ENCODE measurements around the gene DBNDD1.

DNA sequence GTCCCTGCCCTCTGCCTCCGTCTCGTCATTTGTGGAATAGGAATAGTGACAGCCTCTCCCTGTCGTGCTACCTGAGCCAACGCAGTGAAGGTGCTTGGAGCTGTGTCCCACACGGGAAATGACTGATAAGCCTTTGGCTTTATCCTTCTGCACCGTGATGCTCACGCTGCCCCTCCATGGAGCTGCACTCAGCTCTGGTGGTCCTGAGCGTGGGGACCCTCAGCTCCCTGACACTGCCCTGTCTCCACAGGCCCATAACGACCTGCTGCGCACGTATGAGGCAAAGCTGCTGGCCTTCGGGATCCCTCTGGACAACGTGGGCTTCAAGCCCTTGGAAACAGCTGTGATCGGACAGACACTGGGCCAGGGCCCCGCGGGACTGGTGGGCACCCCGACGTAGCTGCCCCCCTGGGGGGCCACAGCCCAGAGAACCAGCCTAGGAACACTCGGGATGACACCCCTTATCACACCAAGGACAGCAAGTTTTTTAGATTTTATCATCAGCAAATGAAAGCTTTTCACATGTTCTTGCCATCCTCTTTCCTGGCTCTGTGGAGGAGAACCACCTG, 23.8 kb upstream of the DBNDD1 start:
- no peak for TF ChIP-seq ZNF114 (tag by site-specific recombination; IDR thresholded peaks at IDR 0.05)
- TF ChIP-seq ZNF654 (tag by site-specific recombination; IDR thresholded peaks at IDR 0.05; ENCODE audit: low read depth): no peak
- TF ChIP-seq, protein P1, sequence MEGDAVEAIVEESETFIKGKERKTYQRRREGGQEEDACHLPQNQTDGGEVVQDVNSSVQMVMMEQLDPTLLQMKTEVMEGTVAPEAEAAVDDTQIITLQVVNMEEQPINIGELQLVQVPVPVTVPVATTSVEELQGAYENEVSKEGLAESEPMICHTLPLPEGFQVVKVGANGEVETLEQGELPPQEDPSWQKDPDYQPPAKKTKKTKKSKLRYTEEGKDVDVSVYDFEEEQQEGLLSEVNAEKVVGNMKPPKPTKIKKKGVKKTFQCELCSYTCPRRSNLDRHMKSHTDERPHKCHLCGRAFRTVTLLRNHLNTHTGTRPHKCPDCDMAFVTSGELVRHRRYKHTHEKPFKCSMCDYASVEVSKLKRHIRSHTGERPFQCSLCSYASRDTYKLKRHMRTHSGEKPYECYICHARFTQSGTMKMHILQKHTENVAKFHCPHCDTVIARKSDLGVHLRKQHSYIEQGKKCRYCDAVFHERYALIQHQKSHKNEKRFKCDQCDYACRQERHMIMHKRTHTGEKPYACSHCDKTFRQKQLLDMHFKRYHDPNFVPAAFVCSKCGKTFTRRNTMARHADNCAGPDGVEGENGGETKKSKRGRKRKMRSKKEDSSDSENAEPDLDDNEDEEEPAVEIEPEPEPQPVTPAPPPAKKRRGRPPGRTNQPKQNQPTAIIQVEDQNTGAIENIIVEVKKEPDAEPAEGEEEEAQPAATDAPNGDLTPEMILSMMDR (tag by site-specific recombination; IDR thresholded peaks at IDR 0.05): no peak
- no peak for TF ChIP-seq ZNF311 (tag by site-specific recombination; IDR thresholded peaks at IDR 0.05; ENCODE audit: borderline replicate concordance)
- no peak for TF ChIP-seq REPIN1 (tag by site-specific recombination; IDR thresholded peaks at IDR 0.05; ENCODE audit: low read depth)
- no peak for TF ChIP-seq ZNF596 (tag by site-specific recombination; IDR thresholded peaks at IDR 0.05)
- TF ChIP-seq ZNF473 (tag by site-specific recombination; IDR thresholded peaks at IDR 0.05): no peak
- TF ChIP-seq, protein P2, sequence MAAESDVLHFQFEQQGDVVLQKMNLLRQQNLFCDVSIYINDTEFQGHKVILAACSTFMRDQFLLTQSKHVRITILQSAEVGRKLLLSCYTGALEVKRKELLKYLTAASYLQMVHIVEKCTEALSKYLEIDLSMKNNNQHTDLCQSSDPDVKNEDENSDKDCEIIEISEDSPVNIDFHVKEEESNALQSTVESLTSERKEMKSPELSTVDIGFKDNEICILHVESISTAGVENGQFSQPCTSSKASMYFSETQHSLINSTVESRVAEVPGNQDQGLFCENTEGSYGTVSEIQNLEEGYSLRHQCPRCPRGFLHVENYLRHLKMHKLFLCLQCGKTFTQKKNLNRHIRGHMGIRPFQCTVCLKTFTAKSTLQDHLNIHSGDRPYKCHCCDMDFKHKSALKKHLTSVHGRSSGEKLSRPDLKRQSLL (tag by site-specific recombination; IDR thresholded peaks at IDR 0.05): no peak

Measured in HEK293 (cell line).